HG03378 (cell line): ENCODE results near the gene PARN.
A peak's percentile ranks its signal among the peaks of the same experiment; 100 is the strongest.
"Not testable (repeated sequence)": the region's sequence is repeated elsewhere in the genome, so short reads cannot be mapped to it uniquely, and the experiment has no call there.

Source experiments
- ATAC-seq: cut with Tn5 transposase; IDR thresholded peaks from one replicate; pipeline ENCODE4 v1.9.1; 2021; ENCODE audit warnings: mild to moderate bottlenecking, moderate library complexity; ENCODE audit not compliant: unreplicated experiment

Gene PARN

GRCh38 chr16:14405611-14406537 lies 224.2 kb downstream of the PARN start:
- ATAC-seq, result peak; percentile 88

DNA sequence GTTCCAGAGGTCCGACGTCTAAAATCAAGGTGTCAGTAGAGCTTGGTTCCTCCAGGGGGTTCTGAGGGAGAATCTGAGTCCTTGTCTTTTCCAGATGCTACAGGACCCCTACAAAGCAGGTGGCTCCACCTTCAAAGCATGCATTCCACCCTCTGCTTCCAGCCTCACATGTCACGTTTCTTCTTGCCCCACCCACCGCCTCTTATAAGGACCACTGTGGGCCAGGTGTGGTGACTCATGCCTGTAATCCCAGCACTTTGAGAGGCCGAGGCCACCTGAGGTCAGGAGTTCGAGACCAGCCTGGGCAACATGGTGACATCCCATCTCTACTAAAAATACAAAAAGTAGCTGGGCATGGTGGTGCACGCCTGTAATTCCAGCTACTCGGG lies 227.1 kb downstream of the PARN start:
- not testable (repeated sequence) for ATAC-seq

DNA sequence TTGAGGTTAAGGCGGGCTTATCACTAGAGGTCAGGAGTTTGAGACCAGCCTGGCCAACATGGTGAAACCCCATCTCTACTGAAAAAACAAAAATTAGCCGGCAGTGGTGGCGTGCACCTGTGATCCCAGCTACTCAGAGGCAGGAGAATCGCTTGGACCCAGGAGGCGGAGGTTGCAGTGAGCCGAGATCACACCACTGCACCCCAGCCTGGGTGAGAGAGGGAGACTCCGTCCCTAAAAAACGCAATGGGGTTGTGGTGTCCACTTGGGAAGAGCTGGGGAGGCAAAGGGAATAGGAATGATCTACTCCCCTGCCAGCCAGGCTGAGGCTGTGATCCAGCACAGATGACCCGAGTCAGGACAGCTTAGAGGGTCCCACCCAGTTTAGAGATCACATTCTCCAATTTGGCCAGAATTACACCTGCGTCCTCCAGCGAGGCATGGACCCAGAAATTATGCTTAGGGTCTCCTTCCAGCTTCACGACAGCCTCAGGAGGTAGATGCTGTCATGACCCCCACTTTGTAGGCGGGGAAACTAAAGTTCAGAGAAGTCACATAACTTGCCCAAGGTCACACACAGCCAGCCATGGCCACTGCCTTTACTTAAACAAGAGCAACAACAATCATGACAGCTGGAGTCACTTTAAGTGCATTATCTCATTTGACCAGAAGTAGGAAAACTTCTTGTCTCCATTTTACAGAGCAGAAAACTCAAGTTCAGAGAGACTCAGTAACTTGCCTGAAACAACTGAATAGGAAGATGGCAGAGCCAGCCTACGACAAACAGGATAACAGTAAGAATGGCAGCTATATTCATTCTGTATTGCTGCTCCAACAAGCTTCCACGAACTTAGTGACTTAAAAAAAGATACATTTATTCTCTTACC lies 227.7 kb downstream of the PARN start:
- not testable (repeated sequence) for ATAC-seq

GRCh38 chr16:14401711-14402061 lies 228.4 kb downstream of the PARN start:
- not testable (repeated sequence) for ATAC-seq

DNA sequence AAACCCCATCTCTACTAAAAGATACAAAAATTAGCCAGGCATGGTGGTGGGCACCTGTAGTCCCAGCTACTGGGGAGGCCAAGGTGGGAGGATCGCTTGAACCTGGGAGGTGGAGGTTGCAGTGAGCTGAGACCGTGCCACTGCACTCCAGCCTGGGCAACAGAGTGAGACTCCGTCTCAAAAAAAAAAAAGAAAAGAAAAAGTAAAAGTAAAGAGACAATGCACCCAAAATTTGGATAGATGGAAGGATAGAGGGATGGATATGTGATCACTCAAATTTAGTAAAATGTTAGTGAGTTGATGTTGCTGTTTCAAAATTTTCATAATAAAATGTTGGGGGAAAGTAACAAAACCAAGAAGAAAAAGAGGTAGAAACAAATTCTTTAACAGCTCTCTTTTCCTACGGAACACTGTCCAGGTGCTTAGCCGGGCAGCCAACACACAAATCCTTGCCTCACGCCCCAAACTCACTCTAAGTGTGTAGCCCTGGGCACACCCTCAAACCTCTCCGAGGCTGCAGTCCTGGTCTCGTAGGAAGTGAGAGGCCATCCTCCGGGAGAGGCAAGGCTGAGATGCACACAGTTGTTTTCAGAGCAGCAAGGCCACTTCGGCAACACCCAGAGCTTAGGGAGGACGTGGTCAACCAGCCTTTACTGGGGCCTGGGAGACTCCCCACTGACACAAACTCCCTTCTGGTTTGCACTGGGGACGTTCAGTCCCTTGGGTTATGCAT lies 228.9 kb downstream of the PARN start:
- ATAC-seq, result not testable (repeated sequence)

DNA sequence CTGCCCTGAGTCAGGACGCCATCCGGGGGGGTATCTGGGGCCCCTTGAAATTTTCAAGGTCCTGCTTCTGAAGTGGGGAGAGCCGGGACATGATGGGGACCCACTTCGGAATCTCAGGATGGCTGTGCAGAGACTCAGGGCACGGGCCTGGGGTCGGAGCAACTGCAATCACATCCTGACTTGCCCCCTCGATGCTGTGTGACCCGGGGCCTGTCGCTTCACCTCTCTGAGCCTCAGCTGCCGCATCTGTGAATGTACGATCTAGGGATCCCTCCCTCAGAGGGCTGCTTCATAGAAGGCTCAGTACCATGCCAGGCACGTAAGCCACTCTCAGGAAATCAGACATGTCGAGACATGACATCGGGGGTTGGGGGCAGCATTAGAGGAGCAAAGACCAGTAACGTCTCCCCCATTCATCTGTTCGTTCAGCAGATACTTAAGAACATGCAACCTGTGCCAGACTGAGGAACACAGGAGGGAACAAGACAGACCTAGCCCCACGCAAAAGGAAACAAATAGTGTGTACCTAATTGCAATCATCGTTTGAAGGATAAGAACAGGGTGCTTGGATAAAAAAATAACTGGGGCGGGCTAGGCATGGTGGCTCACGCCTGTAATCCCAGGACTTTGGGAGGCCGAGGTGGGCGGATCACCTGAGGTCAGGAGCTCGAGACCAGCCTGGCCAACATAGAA lies 229.6 kb downstream of the PARN start:
- no peak for ATAC-seq

DNA sequence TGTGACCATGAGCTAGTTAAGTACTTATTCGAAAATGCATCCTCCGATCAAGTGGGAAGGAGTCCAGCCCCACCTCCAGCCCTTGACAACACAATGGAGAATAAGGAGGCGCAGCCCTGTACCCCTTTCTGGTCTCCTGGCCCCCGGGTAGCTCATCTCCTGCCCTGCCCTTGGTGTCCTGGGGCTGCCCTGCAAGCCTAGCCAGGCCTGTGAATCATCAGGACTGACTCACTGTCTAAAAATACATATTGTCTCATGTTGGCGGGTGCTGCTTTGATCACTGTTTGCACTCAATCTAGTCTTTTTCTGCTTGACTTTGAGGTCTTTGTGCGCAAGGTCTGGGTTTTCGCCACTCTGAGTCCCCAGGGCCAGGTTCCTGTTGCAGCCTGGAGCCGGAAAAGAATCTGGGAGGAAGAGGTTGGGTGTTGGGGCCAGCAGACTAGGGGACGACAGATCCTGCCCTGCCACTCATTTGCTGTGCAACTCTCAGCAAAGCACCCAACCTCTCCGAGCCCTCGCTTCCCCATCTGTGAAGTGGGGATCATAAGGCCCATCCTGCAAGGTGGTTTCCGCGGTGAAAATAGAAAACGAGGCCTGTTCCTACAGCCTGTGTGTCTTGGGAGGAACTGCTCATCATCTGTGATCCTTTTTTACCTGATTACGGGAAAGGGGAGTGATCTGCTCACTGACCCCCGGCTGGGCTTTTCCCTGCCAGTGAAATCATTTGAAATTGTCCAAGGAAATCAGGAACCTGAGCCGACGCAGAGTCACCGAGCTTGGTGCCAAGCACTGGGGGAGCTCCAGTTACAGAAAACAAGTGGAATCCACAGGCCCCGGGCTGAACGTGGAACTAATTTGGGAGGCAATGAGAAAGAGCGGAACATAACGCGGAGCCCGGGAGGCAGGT lies 230.4 kb downstream of the PARN start:
- peak; percentile 78 for ATAC-seq

DNA sequence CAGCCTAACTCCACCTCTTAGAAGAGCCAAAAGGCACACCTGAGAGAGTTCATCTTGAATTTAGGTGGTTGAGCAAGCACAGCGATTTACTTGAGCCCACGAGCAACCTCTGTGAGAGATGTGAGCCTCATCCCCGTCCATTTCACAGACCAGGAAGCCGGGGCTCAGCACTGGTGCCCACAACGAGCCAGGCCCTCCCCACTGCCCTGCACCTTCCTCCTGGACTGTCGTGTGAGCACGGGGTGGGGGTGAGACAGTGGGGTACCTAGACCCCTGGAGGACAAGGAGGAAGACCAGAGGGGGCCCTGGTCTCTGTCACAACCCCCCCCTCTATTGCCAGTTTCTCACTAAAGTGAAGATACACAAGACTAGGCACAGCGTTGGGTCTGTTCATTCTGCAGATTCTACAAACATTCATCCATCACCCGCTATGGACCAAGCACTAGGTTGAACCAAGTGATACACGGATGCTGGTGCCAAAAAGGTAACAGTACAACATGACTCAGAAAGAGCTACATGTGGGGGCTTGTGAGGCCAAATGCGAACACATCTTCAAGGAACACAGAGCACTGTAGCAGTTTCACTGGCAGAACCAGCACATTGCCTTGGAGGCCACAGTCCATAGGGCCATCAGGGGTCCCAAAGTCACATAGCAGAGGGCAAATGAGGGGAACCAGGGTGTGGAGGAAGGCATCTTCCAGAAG lies 231.9 kb downstream of the PARN start:
- no peak for ATAC-seq

DNA sequence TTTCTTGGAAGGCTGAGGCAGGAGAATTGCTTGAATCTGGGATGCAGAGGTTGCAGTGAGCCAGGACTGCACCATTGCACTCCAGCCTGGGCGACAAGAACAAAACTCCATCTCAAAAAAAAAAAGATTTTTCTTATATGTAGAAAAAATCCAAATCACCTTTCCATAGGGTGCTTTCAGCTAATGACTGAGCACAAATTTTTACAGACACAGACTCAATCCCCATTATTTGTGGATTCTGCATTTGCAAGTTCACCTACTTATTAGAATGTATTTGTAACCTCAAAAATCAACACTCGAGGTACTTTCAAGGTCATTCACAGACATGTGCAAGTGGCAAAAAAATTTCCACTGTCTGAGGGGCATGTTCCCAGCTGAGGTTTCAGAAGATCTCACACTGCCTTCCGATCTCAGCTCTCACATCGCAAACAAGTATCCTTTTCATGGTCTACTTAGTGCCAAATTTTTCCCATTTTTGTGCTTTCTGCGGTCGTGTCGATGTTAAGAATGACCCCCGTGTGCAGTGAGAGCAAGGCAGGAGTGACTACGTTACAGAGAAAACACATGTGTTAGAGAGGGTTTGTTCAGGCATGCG lies 234.3 kb downstream of the PARN start:
- not testable (repeated sequence) for ATAC-seq

- no peak for ATAC-seq
Measured at GRCh38 chr16:14394834-14395233, 235.2 kb downstream of the PARN start.

DNA sequence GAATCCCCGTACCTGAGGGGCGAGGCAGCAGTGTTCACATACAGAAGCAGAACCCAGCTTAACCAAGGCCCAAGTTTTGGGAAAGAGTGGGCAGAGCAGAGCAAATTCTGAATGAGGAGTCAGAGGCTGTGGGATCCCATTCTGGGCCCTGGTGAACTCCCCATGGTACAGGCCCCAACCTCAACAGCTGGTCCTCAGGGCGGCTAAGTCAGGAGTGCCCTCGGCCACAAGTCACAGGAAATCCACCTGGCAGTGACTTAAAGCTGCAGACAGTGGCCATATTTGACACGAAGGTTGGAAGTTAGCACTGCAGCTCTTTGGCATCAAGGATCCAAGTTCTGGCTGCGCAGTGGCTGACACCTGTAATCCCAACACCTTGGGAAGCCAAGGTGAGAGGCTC lies 237.1 kb downstream of the PARN start:
- ATAC-seq, result no peak

- ATAC-seq, result no peak
Measured at GRCh38 chr16:14389359-14389758, 240.7 kb downstream of the PARN start.

DNA sequence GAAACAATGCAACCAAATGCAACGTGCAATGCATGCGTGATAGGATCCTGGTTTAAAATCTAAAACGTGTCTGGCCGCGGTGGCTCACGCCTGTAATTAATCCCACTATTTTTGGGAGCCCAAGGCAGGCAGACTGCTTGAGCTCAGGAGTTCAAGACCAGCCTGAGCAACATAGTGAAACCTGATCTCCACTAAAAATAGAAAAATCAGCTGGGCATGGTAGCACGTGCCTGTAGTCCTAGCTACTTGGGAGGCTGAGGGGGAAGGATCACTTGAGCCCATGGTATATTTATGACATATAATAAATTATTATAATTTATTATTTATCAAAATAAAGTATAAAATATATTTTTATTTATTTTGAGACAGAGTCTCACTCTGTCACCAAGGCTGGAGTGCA lies 241.8 kb downstream of the PARN start:
- ATAC-seq, result no peak

DNA sequence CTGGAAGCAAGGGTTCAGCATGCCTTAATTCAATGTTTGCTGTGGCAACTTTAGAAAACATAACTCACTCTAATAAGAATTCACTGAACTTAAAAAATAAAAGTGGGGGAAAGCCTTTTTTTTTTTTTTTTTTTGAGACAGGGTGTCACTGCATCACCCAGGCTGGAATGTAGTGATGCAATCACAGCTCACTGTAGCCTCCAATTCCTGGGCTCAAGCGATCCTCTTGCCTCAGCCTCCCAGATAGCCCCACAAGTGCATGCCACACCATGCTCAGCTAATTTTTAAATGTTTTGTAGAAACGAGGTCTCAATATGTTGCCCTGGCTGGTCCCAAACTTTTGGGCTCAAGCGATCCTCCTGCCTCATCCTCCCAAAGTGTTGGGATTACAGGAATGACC lies 243.9 kb downstream of the PARN start:
- no peak for ATAC-seq
